Tibial nerve (tissue), 4 donors: Measurements from ENCODE around the gene HOXA5. TPM values are rescaled to one million over a fixed set of nuclear protein-coding genes. Genes with fewer than 3 reads are reported as not detected.

Experiments
- DNase-seq, 2 donors: peaks; one replicate each; pipeline ENCODE4 v3.0.0-alpha.2; 2019; ENCODE audit warnings: low spot score in 2 of 2
- H3K27ac ChIP-seq, 4 donors: fragments of 200-600 bp; sonication (generic) in 3 of 4; one replicate each; pipeline ENCODE4 v1.5.1; 2017 to 2019; ENCODE audit warnings: mild to moderate bottlenecking in 1 of 4
- H3K27me3 ChIP-seq, 2 donors: fragments of 200-600 bp; sonication (generic) in 1 of 2; one replicate each; pipeline versions ENCODE4 v1.5.1 to v1.6.0; 2017 to 2019
- H3K36me3 ChIP-seq, 3 donors: fragments of 200-600 bp; sonication (generic); one replicate each; pipeline ENCODE4 v1.5.1; 2018 to 2019
- H3K4me1 ChIP-seq, 4 donors: fragments of 200-600 bp; sonication (generic) in 3 of 4; one replicate each; pipeline ENCODE4 v1.5.1; 2017 to 2019
- H3K4me3 ChIP-seq, 4 donors: fragments of 200-600 bp; sonication (generic) in 3 of 4; one replicate each; pipeline ENCODE4 v1.5.1; 2017 to 2019; ENCODE audit warnings: mild to moderate bottlenecking in 1 of 4, moderate library complexity in 1 of 4
- H3K9me3 ChIP-seq, 4 donors: fragments of 200-600 bp; sonication (generic) in 3 of 4; one replicate each; pipeline ENCODE4 v1.5.1; 2017 to 2019
- EP300 ChIP-seq, 2 donors: sonication (generic); formaldehyde crosslinking; IDR thresholded peaks; one replicate each; pipeline ENCODE4 v1.6.1; 2017; ENCODE audit warnings: antibody characterized with exemption in 2 of 2, mild to moderate bottlenecking in 1 of 2
- POLR2A ChIP-seq, 2 donors: fragments of 450-650 bp; IDR thresholded peaks; one replicate each; pipeline ENCODE4 v1.6.1; 2017; ENCODE audit warnings: antibody characterized with exemption in 2 of 2, mild to moderate bottlenecking in 2 of 2, moderate library complexity in 2 of 2
- WGBS, 2 donors: methylation state at CpG; one replicate each; pipeline ENCODE4 v1.1.5; 2018; 5-methylcytosine and 5-hydroxymethylcytosine counted together
- total RNA-seq, 4 donors: library from RNA; depleted of rRNA; stranded (reverse); fragments of >200 nt; gene quantifications; one replicate each; pipeline ENCODE4 v1.1.0, GENCODE V29; 2016
- TF ChIP-seq, protein P1 (sequence below), 5 experiments: fragments of 200-600 bp in 3 of 5; fragments of 450-650 bp in 2 of 5; sonication (generic) in 3 of 5; IDR thresholded peaks; one replicate each; pipeline ENCODE4 v1.5.1; 2016 to 2019; ENCODE audit warnings: antibody characterized with exemption in 5 of 5, mild to moderate bottlenecking in 3 of 5, moderate library complexity in 2 of 5

The HOXA5 gene
- total RNA-seq, 4 donors from 2014 or later, result 12.0 to 25.9 (median 16.6) TPM

GRCh38 chr7:27189997-27190748 is 46.7 kb upstream of the HOXA5 start:
- TF ChIP-seq, protein P1, sequence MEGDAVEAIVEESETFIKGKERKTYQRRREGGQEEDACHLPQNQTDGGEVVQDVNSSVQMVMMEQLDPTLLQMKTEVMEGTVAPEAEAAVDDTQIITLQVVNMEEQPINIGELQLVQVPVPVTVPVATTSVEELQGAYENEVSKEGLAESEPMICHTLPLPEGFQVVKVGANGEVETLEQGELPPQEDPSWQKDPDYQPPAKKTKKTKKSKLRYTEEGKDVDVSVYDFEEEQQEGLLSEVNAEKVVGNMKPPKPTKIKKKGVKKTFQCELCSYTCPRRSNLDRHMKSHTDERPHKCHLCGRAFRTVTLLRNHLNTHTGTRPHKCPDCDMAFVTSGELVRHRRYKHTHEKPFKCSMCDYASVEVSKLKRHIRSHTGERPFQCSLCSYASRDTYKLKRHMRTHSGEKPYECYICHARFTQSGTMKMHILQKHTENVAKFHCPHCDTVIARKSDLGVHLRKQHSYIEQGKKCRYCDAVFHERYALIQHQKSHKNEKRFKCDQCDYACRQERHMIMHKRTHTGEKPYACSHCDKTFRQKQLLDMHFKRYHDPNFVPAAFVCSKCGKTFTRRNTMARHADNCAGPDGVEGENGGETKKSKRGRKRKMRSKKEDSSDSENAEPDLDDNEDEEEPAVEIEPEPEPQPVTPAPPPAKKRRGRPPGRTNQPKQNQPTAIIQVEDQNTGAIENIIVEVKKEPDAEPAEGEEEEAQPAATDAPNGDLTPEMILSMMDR (IDR thresholded peaks at IDR 0.05), result no peak
- TF ChIP-seq POLR2A (IDR thresholded peaks at IDR 0.05) (no peak), EP300 (IDR thresholded peaks at IDR 0.05) (no peak)
- Histone ChIP-seq H3K27ac (peak overlapping the region in 1 of 4 donors; percentile 87), H3K4me1 (peaks cover 0 to 53% (median 32%) of the 10 kb centered on the region in 4 donors), H3K9me3 (no peaks in the 10 kb centered on the region), H3K27me3 (peaks cover 0 to 97% of the 10 kb centered on the region in 2 donors), H3K4me3 (no peak overlapping the region), H3K36me3 (no peaks in the 10 kb centered on the region)
- 56 to 73% methylated on average over 7 of the region's 7 CpGs for WGBS, 2 donors
- no peak for DNase-seq

- Histone ChIP-seq H3K4me3 (peak overlapping the region in 1 of 4 donors; percentile 24), H3K27ac (peak overlapping the region in 2 of 4 donors; percentile 54 to 87), H3K27me3 (peaks cover 0 to 96% of the 10 kb centered on the region in 2 donors), H3K36me3 (no peaks in the 10 kb centered on the region), H3K9me3 (no peaks in the 10 kb centered on the region), H3K4me1 (peaks cover 0 to 60% (median 37%) of the 10 kb centered on the region in 4 donors)
- 23 to 63% methylated on average over 2 to 9 of the region's 22 CpGs for WGBS, 2 donors
- no peak for TF ChIP-seq EP300 (IDR thresholded peaks at IDR 0.05)
- TF ChIP-seq, protein P1 (IDR thresholded peaks at IDR 0.05), result no peak
- TF ChIP-seq POLR2A (IDR thresholded peaks at IDR 0.05), result no peak
- peak in 1 of 2 donors; percentile 19 for DNase-seq
These were observed 46.0 kb upstream of the HOXA5 start for GRCh38 chr7:27189295-27189996.

DNA sequence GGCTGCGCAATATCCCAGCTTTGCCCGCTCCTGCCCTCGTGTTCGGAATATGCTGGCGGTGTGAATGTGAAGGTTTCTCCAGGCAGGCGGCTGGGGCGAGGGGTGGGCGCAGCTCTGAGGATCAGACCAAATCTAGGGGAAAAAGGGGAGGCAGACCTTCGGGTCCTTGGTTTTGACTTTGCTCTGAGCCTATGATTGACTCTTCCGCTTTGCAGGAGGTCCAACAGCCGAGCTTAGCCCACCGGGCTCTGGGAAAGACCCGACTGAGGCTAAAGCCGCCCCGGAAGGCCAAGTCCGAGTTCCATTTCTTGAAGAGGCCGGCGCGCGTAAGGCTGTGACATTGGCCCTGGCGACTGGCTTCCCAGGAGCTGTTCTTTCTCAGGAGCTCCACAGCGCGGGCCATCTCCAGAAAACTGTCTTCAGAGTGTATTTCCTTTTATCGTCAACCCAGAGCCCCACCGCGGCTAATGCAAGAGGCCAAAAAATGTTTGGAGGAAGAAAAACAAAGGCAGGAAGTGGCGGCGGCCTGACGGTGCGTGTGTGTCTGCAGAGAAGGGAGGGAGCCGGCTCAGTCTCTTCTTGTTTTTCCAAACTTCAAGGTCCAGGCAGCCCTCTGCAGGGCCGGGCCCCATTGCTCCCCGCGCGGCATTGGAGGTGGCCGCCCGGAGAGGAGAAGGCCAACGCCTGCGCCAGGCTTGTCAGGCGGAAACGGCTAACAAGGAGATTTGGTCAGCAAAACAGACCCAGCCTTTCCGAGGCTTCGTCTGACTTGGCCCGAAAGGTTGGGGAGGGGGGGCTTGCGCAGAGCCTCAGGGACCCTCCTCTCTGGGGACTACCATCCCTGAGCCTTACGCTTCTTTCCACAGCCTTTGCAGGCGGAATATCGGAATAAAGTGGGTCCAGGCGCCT is 45.2 kb upstream of the HOXA5 start:
- Histone ChIP-seq H3K36me3 (no peaks in the 10 kb centered on the region), H3K4me1 (peaks cover 0 to 65% (median 44%) of the 10 kb centered on the region in 4 donors), H3K27ac (peak overlapping the region in 2 of 4 donors; percentile 54 to 87), H3K27me3 (peaks cover 0 to 95% of the 10 kb centered on the region in 2 donors), H3K9me3 (no peaks in the 10 kb centered on the region), H3K4me3 (peak overlapping the region; percentile 4 to 27 (median 20))
- DNase-seq, result peak in 1 of 2 donors; percentile 31
- WGBS, 2 donors, result 10 to 18% methylated on average over 43 to 46 of the region's 49 CpGs
- TF ChIP-seq, protein P1 (IDR thresholded peaks at IDR 0.05), result no peak
- TF ChIP-seq EP300 (IDR thresholded peaks at IDR 0.05) (no peak), POLR2A (IDR thresholded peaks at IDR 0.05) (no peak)

- Histone ChIP-seq H3K27ac (peak overlapping the region in 2 of 4 donors; percentile 54 to 87), H3K36me3 (no peaks in the 10 kb centered on the region), H3K4me1 (peaks cover 0 to 65% (median 45%) of the 10 kb centered on the region in 4 donors), H3K9me3 (no peaks in the 10 kb centered on the region), H3K27me3 (peaks cover 0 to 95% of the 10 kb centered on the region in 2 donors), H3K4me3 (peak overlapping the region in 3 of 4 donors; percentile 15 to 27 (median 24))
- DNase-seq, result peak in 1 of 2 donors; percentile 13
- TF ChIP-seq POLR2A (IDR thresholded peaks at IDR 0.05), result no peak
- WGBS, 2 donors, result 12 to 32% methylated on average over 38 to 46 of the region's 46 CpGs
These were observed 44.2 kb upstream of the HOXA5 start for GRCh38 chr7:27187475-27188385.
